Endothelial cell (in vitro differentiated cells): ENCODE results near the gene TBC1D7. TPM values are rescaled to one million over a fixed set of nuclear protein-coding genes. Genes with fewer than 3 reads are reported as not detected.

ENCODE experiments used
- DNase-seq: peaks from one replicate; pipeline ENCODE4 v3.0.0; 2021; ENCODE audit warnings: low spot score
- H3K27ac Mint-ChIP-seq: one replicate; pipeline ENCODE4 v1.8.0; 2021; ENCODE audit warnings: mixed read lengths, inconsistent platforms; ENCODE audit not compliant: unreplicated experiment
- H3K27me3 Mint-ChIP-seq: one replicate; pipeline ENCODE4 v1.8.0; 2021; ENCODE audit warnings: mild to moderate bottlenecking, moderate library complexity, mixed read lengths, inconsistent platforms; ENCODE audit not compliant: unreplicated experiment
- H3K36me3 Mint-ChIP-seq: one replicate; pipeline ENCODE4 v1.8.0; 2021; ENCODE audit warnings: mild to moderate bottlenecking, low read depth, mixed read lengths, inconsistent platforms; ENCODE audit not compliant: unreplicated experiment
- H3K4me1 Mint-ChIP-seq: one replicate; pipeline ENCODE4 v1.8.0; 2021; ENCODE audit warnings: mild to moderate bottlenecking, mixed read lengths, inconsistent platforms; ENCODE audit not compliant: unreplicated experiment
- H3K4me3 Mint-ChIP-seq: one replicate; pipeline ENCODE4 v1.8.0; 2021; ENCODE audit warnings: mild to moderate bottlenecking, mixed read lengths, inconsistent platforms; ENCODE audit not compliant: unreplicated experiment
- H3K9me3 Mint-ChIP-seq: one replicate; pipeline ENCODE4 v1.8.0; 2021; ENCODE audit warnings: mixed read lengths, inconsistent platforms; ENCODE audit not compliant: unreplicated experiment
- CTCF ChIP-seq: fragments of 200-600 bp; sonication (generic); IDR thresholded peaks from one replicate; pipeline ENCODE4 v1.5.0; 2021; ENCODE audit warnings: antibody characterized with exemption; ENCODE audit not compliant: unreplicated experiment
- total RNA-seq: library from RNA; stranded (reverse); fragmentation: NEBNext Ultra II Directional; extraction: Animal tissue kit (Norgen Biotek cat#: 25700); gene quantifications from one replicate; pipeline ENCODE4 v1.2.1, GENCODE V29; 2021; ENCODE audit not compliant: unreplicated experiment

The TBC1D7 gene
- total RNA-seq, 1 donor from 2014 or later, result 40.4 TPM

GRCh38 chr6:13289789-13290318 lies 38.5 kb downstream of the TBC1D7 start:
- no peaks in the 10 kb centered on the region for H3K27me3 Mint-ChIP-seq
- peaks cover 59% of the 10 kb centered on the region for H3K36me3 Mint-ChIP-seq
- H3K4me1 Mint-ChIP-seq, result peaks cover 9% of the 10 kb centered on the region
- no peak for DNase-seq
- no peak for TF ChIP-seq CTCF
- H3K9me3 Mint-ChIP-seq, result no peaks in the 10 kb centered on the region
- no peak overlapping the region for H3K27ac Mint-ChIP-seq
- H3K4me3 Mint-ChIP-seq, result no peak overlapping the region

GRCh38 chr6:13288969-13289391 lies 39.4 kb downstream of the TBC1D7 start:
- peaks cover 50% of the 10 kb centered on the region for H3K36me3 Mint-ChIP-seq
- no peak for TF ChIP-seq CTCF
- H3K9me3 Mint-ChIP-seq, result no peaks in the 10 kb centered on the region
- no peak overlapping the region for H3K27ac Mint-ChIP-seq
- DNase-seq, result no peak
- H3K27me3 Mint-ChIP-seq, result no peaks in the 10 kb centered on the region
- no peak overlapping the region for H3K4me3 Mint-ChIP-seq
- peaks cover 9% of the 10 kb centered on the region for H3K4me1 Mint-ChIP-seq

- Mint-ChIP-seq H3K36me3 (peaks cover 51% of the 10 kb centered on the region), H3K4me3 (peak overlapping the region; percentile 15), H3K27me3 (no peaks in the 10 kb centered on the region), H3K4me1 (peaks cover 9% of the 10 kb centered on the region), H3K9me3 (no peaks in the 10 kb centered on the region), H3K27ac (no peak overlapping the region)
- no peak for DNase-seq
- no peak for TF ChIP-seq CTCF
These were observed 39.9 kb downstream of the TBC1D7 start for GRCh38 chr6:13288481-13288880.

- no peak overlapping the region for H3K27ac Mint-ChIP-seq
- TF ChIP-seq CTCF, result no peak
- DNase-seq, result no peak
- H3K4me3 Mint-ChIP-seq, result no peak overlapping the region
- no peaks in the 10 kb centered on the region for H3K4me1 Mint-ChIP-seq
- H3K27me3 Mint-ChIP-seq, result no peaks in the 10 kb centered on the region
- no peaks in the 10 kb centered on the region for H3K9me3 Mint-ChIP-seq
- peaks cover 50% of the 10 kb centered on the region for H3K36me3 Mint-ChIP-seq
These were observed 41.2 kb downstream of the TBC1D7 start for GRCh38 chr6:13287104-13287503.

- Mint-ChIP-seq H3K9me3 (no peaks in the 10 kb centered on the region), H3K27ac (no peak overlapping the region), H3K27me3 (no peaks in the 10 kb centered on the region), H3K4me1 (no peaks in the 10 kb centered on the region), H3K36me3 (peaks cover 52% of the 10 kb centered on the region), H3K4me3 (no peak overlapping the region)
- TF ChIP-seq CTCF, result no peak
- DNase-seq, result no peak
These were observed 42.2 kb downstream of the TBC1D7 start for GRCh38 chr6:13286181-13286580.
